Heart right ventricle (tissue), 16 donors: ENCODE data around the gene LZIC. TPM values are rescaled to one million over a fixed set of nuclear protein-coding genes. Genes with fewer than 3 reads are reported as not detected.
A peak's percentile ranks its signal among the peaks of the same experiment; 100 is the strongest.

Experiments used
- ATAC-seq, 8 donors: fragments of 200-7000 bp; cut with Tn5 transposase; one replicate each; pipeline ENCODE4 v1.9.1; 2020; ENCODE audit warnings: mild to moderate bottlenecking in 8 of 8, moderate library complexity in 8 of 8, moderate number of reproducible peaks in 1 of 8
- DNase-seq, 2 donors: peaks; one replicate each; pipeline ENCODE4 v3.0.0-alpha.2; 2020
- H3K27ac ChIP-seq, 10 donors: fragments of 200-600 bp; sonication (generic) in 2 of 10; one replicate each; pipeline versions ENCODE4 v1.5.0 to v1.8.0; 2020 to 2022; ENCODE audit warnings: mild to moderate bottlenecking in 3 of 10
- H3K27me3 ChIP-seq, 7 donors: fragments of 200-600 bp; one replicate each; pipeline ENCODE4 v1.8.0; 2021 to 2022; ENCODE audit warnings: mild to moderate bottlenecking in 2 of 7
- H3K36me3 ChIP-seq, 9 donors: fragments of 200-600 bp; sonication (generic) in 1 of 9; one replicate each; pipeline versions ENCODE4 v1.5.0 to v1.8.0; 2020 to 2022; ENCODE audit warnings: mild to moderate bottlenecking in 2 of 9
- H3K4me1 ChIP-seq, 9 donors: fragments of 200-600 bp; sonication (generic) in 1 of 9; one replicate each; pipeline versions ENCODE4 v1.5.0 to v1.8.0; 2020 to 2022; ENCODE audit warnings: mild to moderate bottlenecking in 4 of 9
- H3K4me3 ChIP-seq, 10 donors: fragments of 200-600 bp; sonication (generic) in 2 of 10; one replicate each; pipeline versions ENCODE4 v1.5.0 to v1.8.0; 2020 to 2022; ENCODE audit warnings: mild to moderate bottlenecking in 7 of 10, moderate library complexity in 2 of 10
- H3K9me3 ChIP-seq, 11 donors: fragments of 200-600 bp in 10 of 11; sonication (generic) in 2 of 11; one replicate each; pipeline versions ENCODE4 v1.5.0 to v1.8.0; 2013 to 2022; ENCODE audit warnings: mild to moderate bottlenecking in 2 of 11, control low read depth in 1 of 11, moderate library complexity in 1 of 11
- WGBS, 2 donors: extraction: QIAGEN DNeasy Blood & Tissue Kit; methylation state at CpG; one replicate each; pipeline ENCODE4 v1.1.7; 2013; ENCODE audit warnings: inconsistent platforms in 1 of 2; 5-methylcytosine and 5-hydroxymethylcytosine counted together
- intact Hi-C, 10 donors: fragments of 100-400 bp; cut with DNase I; formaldehyde crosslinking; loops; one replicate each; pipeline versions ENCODE4 v1.11.1 to v1.14.2; 2022
- polyA plus RNA-seq, 2 donors: library from polyadenylated mRNA; stranded (reverse); fragments of 200-250 nt; gene quantifications; one replicate each; pipeline ENCODE4 v1.2.3, GENCODE V29; 2013
- total RNA-seq, 10 donors: library from RNA; stranded (reverse); fragmentation: NEBNext Ultra II Directional in 3 of 10; extraction: Animal tissue kit (Norgen Biotek cat#: 25700) in 3 of 10; gene quantifications; one replicate each; pipeline versions ENCODE4 v1.2.1 to v1.2.4, GENCODE V29; 2021 to 2023
- TF ChIP-seq, protein P1 (sequence below), 9 donors: fragments of 200-600 bp; sonication (generic) in 2 of 9; IDR thresholded peaks; one replicate each; pipeline versions ENCODE4 v1.5.0 to v1.8.0; 2021 to 2022; ENCODE audit warnings: antibody characterized with exemption in 9 of 9, mild to moderate bottlenecking in 5 of 9, moderate library complexity in 1 of 9
- donor health status: Arrhythmogenic right ventricular cardiomyopathy.
- donor health status: ischemic (EF 13 %, LVEDD 7.1; RV severe dilation, severe dysfunction).
- donor health status: healthy with polysubstance abuse.
- donor health status: DM: no; HTN: yes; CAD: no.
- donor health status: DM: no; HTN: no; CAD: no.
- donor health status: ischemic (EF 25% LVEDD 6.9; RV normal size, moderate dysfunction).
- donor health status: ischemic (EF 25% LVEDD 5.7; RV mildly dilated, moderate dysfunction).
- donor health status: healthy.
- donor health status: DM: yes; HTN: yes; CAD: no.
- donor health status: Ischemic cardiomyopathy.
- donor health status: ischemic (EF 35%, LVEDD 5.7; RV mildly dilated, moderate dysfunction).
- donor health status: nonischemic (EF 11% LVEDD 7.7; RV severe dilation, severe dysfunction).
- donor health status: DM: yes; HTN: yes; CAD: no.
- donor health status: PGD.
- donor health status: ischemic (EF 29% LVEDD 5.4; RV normal size, mild dysfunction).
- donor health status: nonischemic (EF 23%, LVEDD 6.1; RV moderate dilation, normal function).

LZIC gene
- total and polyA plus RNA-seq, 12 donors = 13.4 to 38.0 (median 31.9) TPM

DNA sequence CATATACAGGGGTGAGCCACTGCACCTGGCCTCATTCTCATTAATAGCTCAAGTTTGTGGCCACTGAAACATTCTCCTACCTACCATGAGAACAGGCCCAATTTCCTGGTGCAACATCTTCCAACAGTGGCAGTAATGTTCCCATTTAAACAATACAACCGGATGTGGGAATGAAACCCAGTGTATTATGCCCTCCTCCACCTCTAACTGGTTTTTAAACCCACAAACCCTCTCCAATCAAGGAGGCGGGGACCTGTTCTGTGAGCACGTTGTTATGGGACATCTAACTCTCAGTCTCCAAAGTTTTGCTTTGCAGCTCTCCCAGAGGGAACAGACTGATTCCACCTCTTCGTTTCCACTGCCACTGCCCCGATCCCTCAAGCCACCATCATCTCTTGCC, 35.8 kb downstream of the LZIC start:
- TF ChIP-seq, protein P1, sequence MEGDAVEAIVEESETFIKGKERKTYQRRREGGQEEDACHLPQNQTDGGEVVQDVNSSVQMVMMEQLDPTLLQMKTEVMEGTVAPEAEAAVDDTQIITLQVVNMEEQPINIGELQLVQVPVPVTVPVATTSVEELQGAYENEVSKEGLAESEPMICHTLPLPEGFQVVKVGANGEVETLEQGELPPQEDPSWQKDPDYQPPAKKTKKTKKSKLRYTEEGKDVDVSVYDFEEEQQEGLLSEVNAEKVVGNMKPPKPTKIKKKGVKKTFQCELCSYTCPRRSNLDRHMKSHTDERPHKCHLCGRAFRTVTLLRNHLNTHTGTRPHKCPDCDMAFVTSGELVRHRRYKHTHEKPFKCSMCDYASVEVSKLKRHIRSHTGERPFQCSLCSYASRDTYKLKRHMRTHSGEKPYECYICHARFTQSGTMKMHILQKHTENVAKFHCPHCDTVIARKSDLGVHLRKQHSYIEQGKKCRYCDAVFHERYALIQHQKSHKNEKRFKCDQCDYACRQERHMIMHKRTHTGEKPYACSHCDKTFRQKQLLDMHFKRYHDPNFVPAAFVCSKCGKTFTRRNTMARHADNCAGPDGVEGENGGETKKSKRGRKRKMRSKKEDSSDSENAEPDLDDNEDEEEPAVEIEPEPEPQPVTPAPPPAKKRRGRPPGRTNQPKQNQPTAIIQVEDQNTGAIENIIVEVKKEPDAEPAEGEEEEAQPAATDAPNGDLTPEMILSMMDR (IDR thresholded peaks at IDR 0.05) = no peak
- peaks cover 0 to 4% (median 0%) of the 10 kb centered on the region in 9 donors for H3K36me3 ChIP-seq
- H3K4me1 ChIP-seq = peaks cover 13 to 83% (median 49%) of the 10 kb centered on the region in 9 donors
- peak overlapping the region in 8 of 10 donors; percentile 1 to 93 (median 40) for H3K27ac ChIP-seq
- no peaks in the 10 kb centered on the region for H3K27me3 ChIP-seq
- intact Hi-C loops = no loop called here
- H3K4me3 ChIP-seq = peak overlapping the region in 4 of 10 donors; percentile 5 to 98 (median 96)
- H3K9me3 ChIP-seq = no peaks in the 10 kb centered on the region
- DNase-seq (no peak), ATAC-seq (no peak)
- 59 to 63% methylated on average over 5 of the region's 5 CpGs for WGBS, 2 donors

DNA sequence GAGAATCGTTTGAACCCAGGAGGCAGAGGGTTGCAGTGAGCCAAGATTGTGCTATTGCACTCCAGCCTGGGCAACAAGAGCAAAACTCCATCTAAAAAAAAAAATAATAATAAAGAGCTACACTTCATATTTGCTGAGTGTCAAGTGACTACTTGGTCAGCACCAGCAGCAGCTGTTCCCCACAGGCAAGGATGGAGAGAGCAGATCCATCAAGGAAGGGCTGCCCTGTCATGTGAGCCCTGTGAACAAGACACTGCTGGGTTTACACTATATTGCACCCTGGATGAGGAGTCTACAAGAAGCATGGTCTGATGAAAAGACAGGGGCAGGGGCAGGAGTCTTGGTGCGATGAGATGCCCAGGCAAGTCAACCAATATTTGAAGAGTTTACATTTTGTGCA, 36.7 kb downstream of the LZIC start:
- intact Hi-C loops = no loop called here
- peak overlapping the region in 1 of 10 donors; percentile 93 for H3K27ac ChIP-seq
- peaks cover 0 to 4% (median 0%) of the 10 kb centered on the region in 9 donors for H3K36me3 ChIP-seq
- 91 to 97% methylated on average over 2 of the region's 2 CpGs for WGBS, 2 donors
- H3K4me3 ChIP-seq = no peak overlapping the region
- peaks cover 23 to 86% (median 56%) of the 10 kb centered on the region in 9 donors for H3K4me1 ChIP-seq
- no peaks in the 10 kb centered on the region for H3K9me3 ChIP-seq
- no peak for DNase-seq
- TF ChIP-seq, protein P1 (IDR thresholded peaks at IDR 0.05) = no peak
- H3K27me3 ChIP-seq = no peaks in the 10 kb centered on the region
- ATAC-seq = no peak

DNA sequence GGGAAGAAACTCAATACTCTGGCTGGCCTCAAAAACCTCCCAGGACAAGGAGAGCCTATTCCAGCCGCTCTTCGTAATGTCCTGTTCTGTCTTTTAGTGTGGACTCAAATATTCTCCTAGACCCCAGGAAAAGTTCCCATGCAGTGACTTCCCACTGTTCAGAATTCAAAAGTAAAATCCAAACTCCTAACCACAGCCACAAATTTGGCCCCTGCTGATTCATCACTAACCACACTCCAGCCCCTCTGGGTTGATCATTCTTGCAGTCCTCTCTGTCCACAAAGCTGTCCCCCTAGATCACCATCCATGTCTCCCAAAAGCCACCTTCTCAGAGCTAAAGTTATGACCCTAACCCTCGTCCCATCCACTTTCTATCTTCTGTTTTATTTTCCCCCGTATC, 38.2 kb downstream of the LZIC start:
- Histone ChIP-seq H3K9me3 (no peaks in the 10 kb centered on the region), H3K27me3 (no peaks in the 10 kb centered on the region), H3K4me3 (no peak overlapping the region), H3K27ac (peak overlapping the region in 6 of 10 donors; percentile 11 to 95 (median 62)), H3K36me3 (peaks cover 0 to 4% (median 0%) of the 10 kb centered on the region in 9 donors), H3K4me1 (peaks cover 29 to 95% (median 64%) of the 10 kb centered on the region in 9 donors)
- ATAC-seq = no peak
- 72 to 85% methylated on average over 4 of the region's 4 CpGs for WGBS, 2 donors
- DNase-seq = no peak
- TF ChIP-seq, protein P1 (IDR thresholded peaks at IDR 0.05) = no peak
- intact Hi-C loops = no loop called here

DNA sequence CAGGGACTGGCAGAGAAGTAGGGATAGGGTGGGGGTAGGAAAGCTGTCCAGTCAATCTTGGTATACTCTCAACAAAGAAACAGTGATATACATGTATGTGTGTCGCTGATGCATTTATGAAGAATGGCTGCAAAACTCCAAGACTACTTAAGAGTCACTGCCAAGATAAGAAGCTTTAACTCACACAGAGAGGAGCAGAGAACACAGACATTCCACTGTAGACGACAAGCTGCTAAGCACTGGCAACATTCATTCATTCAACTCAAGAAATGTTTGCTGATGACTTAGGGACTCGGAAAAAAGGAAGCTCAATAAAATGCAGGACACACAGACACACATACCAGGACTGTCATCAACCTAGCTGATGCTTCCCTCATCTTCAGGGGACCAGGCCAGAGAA, 38.6 kb downstream of the LZIC start:
- peaks cover 0 to 4% (median 0%) of the 10 kb centered on the region in 9 donors for H3K36me3 ChIP-seq
- 58 to 59% methylated on average over 3 of the region's 3 CpGs for whole genome bisulfite sequencing, 2 donors
- peak overlapping the region in 7 of 10 donors; percentile 11 to 95 (median 91) for H3K27ac ChIP-seq
- H3K27me3 ChIP-seq = no peaks in the 10 kb centered on the region
- intact Hi-C loops = no loop called here
- H3K4me1 ChIP-seq = peaks cover 29 to 98% (median 69%) of the 10 kb centered on the region in 9 donors
- TF ChIP-seq, protein P1 (IDR thresholded peaks at IDR 0.05) = no peak
- no peaks in the 10 kb centered on the region for H3K9me3 ChIP-seq
- H3K4me3 ChIP-seq = no peak overlapping the region
- DNase-seq (no peak), ATAC-seq (no peak)
